K562 (cell line): ENCODE results near the gene KASH5. TPM values are rescaled to one million over a fixed set of nuclear protein-coding genes. Genes with fewer than 3 reads are reported as not detected.

Experiments
- BHLHE40 ChIP-seq: IDR thresholded peaks from 2 replicates; pipeline ENCODE4 v1.6.1; 2011; ENCODE audit warnings: low read length, improper control_type of control experiment
- CCNT2 ChIP-seq: IDR thresholded peaks from 2 replicates; pipeline ENCODE4 v1.6.1; 2011; ENCODE audit warnings: borderline replicate concordance, low read depth, mild to moderate bottlenecking, moderate library complexity, mixed read lengths, low read length; ENCODE audit not compliant: insufficient read length; ENCODE audit errors: extremely low read depth
- CEBPB ChIP-seq: fragments of 450-650 bp; IDR thresholded peaks from 2 replicates; pipeline ENCODE4 v1.6.1; 2016; ENCODE audit warnings: missing genetic modification characterization, missing compliant biosample characterization
- EGR1 ChIP-seq: fragments of 450-650 bp; conservative IDR thresholded peaks from 2 replicates; pipeline ENCODE4 v1.6.1; 2017; ENCODE audit warnings: mild to moderate bottlenecking
- EP400 ChIP-seq: fragments of 450-650 bp; IDR thresholded peaks from 2 replicates; pipeline ENCODE4 v1.6.1; 2017; ENCODE audit warnings: antibody characterized with exemption, mild to moderate bottlenecking, moderate library complexity
- ERF ChIP-seq: fragments of 450-650 bp; formaldehyde crosslinking; IDR thresholded peaks from 2 replicates; pipeline ENCODE4 v1.4.0; 2020; ENCODE audit warnings: mild to moderate bottlenecking, mixed read lengths
- FOXK2 ChIP-seq, 2 experiments: fragments of 450-650 bp; IDR thresholded peaks in 1 of 2; conservative IDR thresholded peaks in 1 of 2; 2 replicates each; pipeline ENCODE4 v1.6.1; 2016; ENCODE audit warnings: low read depth in 2 of 2, mild to moderate bottlenecking in 1 of 2
- JUND ChIP-seq, 2 experiments: IDR thresholded peaks; 2 replicates in 1 of 2; 3 replicates in 1 of 2; pipeline ENCODE4 v1.6.1; 2011; ENCODE audit warnings: borderline replicate concordance in 2 of 2, low read depth in 2 of 2, low read length in 2 of 2, improper control_type of control experiment in 1 of 2, missing biosample characterization in 1 of 2, missing genetic modification characterization in 1 of 2, missing genetic modification reagents in 1 of 2
- MEF2D ChIP-seq: conservative IDR thresholded peaks from 2 replicates; pipeline ENCODE4 v1.6.1; 2016; ENCODE audit warnings: low read depth, missing genetic modification characterization, missing compliant biosample characterization
- NCOA1 ChIP-seq: fragments of 450-650 bp; IDR thresholded peaks from 2 replicates; pipeline ENCODE4 v1.6.1; 2016; ENCODE audit warnings: low read depth
- NCOA6 ChIP-seq: fragments of 450-650 bp; IDR thresholded peaks from 2 replicates; pipeline ENCODE4 v1.6.1; 2017; ENCODE audit warnings: mild to moderate bottlenecking
- SMAD1 ChIP-seq: fragments of 150-350 bp; IDR thresholded peaks from 2 replicates; pipeline ENCODE4 v1.6.1; 2014; ENCODE audit warnings: low read length, low read depth; ENCODE audit not compliant: partially characterized antibody
- SOX6 ChIP-seq: fragments of 450-650 bp; IDR thresholded peaks from 2 replicates; pipeline ENCODE4 v1.6.1; 2014; ENCODE audit warnings: mild to moderate bottlenecking
- SUPT5H ChIP-seq: fragments of 450-650 bp; IDR thresholded peaks from 2 replicates; pipeline ENCODE4 v1.6.1; 2016
- TBP ChIP-seq: optimal IDR thresholded peaks from 2 replicates; pipeline ENCODE3; 2011; ENCODE audit warnings: low read depth, low read length, improper control_type of control experiment
- TCF3 ChIP-seq: sonication (generic); formaldehyde crosslinking; IDR thresholded peaks from 2 replicates; pipeline ENCODE4 v1.4.0; 2020; ENCODE audit warnings: mild to moderate bottlenecking, missing genetic modification reagents
- ZNF57 ChIP-seq: fragments of 450-650 bp; formaldehyde crosslinking; IDR thresholded peaks from 2 replicates; pipeline ENCODE4 v1.4.0; 2020; ENCODE audit warnings: mild to moderate bottlenecking, moderate library complexity
- ZZZ3 ChIP-seq: fragments of 450-650 bp; IDR thresholded peaks from 2 replicates; pipeline ENCODE4 v1.6.1; 2016; ENCODE audit warnings: antibody characterized with exemption, mild to moderate bottlenecking, moderate library complexity
- polyA plus RNA-seq, 8 experiments: library from polyadenylated mRNA; depleted of rRNA in 4 of 8; stranded (reverse) in 5 of 8; unstranded in 3 of 8; fragments of >200 nt; fragmentation: Nextera tagmentation in 2 of 8; fragmentation: Illumina TruSeq in 1 of 8; extraction: Ambion mirVana in 2 of 8; extraction: Trizol in 1 of 8; gene quantifications; 2 replicates each; pipeline versions ENCODE4 v1.2.1 to v1.2.3, GENCODE V29; 2011 to 2014; ENCODE audit warnings: inconsistent platforms in 1 of 8, missing spikeins in 1 of 8
- total RNA-seq, 7 experiments: library from RNA; depleted of rRNA in 6 of 7; stranded (reverse); fragments of >200 nt in 6 of 7; fragmentation: Illumina TruSeq in 2 of 7; extraction: Trizol in 2 of 7; gene quantifications; 2 replicates each; pipeline versions ENCODE4 v1.2.1 to v1.2.3, GENCODE V29; 2011 to 2021; ENCODE audit warnings: low replicate concordance in 1 of 7
- TF ChIP-seq, protein P1 (sequence below), 2 experiments: IDR thresholded peaks; 2 replicates each; pipeline ENCODE4 v1.6.1; 2012; ENCODE audit warnings: improper control_type of control experiment in 2 of 2, low read depth in 2 of 2, low read length in 2 of 2, borderline replicate concordance in 1 of 2
- TF ChIP-seq, protein P2 (sequence below): sonication (generic); IDR thresholded peaks from 2 replicates; pipeline ENCODE4 v1.6.1; 2016
- TF ChIP-seq, protein P3 (sequence below): fragments of 450-650 bp; IDR thresholded peaks from one replicate; pipeline ENCODE4 v1.6.1; 2018; ENCODE audit warnings: mild to moderate bottlenecking, moderate library complexity; ENCODE audit not compliant: partially characterized antibody
- TF ChIP-seq, protein P4 (sequence below): fragments of 250-450 bp; sonication (Bioruptor Pico); IDR thresholded peaks from 2 replicates; pipeline ENCODE4 v1.4.0; 2020; ENCODE audit warnings: borderline replicate concordance

KASH5 gene
- total and polyA plus RNA-seq, 9 of the 15 experiments (the other 6 are each of a cell fraction or from before 2014, with no cell fraction given): 0.07 to 0.84 (median 0.34) TPM; not detected in 1

- TF ChIP-seq, protein P1, sequence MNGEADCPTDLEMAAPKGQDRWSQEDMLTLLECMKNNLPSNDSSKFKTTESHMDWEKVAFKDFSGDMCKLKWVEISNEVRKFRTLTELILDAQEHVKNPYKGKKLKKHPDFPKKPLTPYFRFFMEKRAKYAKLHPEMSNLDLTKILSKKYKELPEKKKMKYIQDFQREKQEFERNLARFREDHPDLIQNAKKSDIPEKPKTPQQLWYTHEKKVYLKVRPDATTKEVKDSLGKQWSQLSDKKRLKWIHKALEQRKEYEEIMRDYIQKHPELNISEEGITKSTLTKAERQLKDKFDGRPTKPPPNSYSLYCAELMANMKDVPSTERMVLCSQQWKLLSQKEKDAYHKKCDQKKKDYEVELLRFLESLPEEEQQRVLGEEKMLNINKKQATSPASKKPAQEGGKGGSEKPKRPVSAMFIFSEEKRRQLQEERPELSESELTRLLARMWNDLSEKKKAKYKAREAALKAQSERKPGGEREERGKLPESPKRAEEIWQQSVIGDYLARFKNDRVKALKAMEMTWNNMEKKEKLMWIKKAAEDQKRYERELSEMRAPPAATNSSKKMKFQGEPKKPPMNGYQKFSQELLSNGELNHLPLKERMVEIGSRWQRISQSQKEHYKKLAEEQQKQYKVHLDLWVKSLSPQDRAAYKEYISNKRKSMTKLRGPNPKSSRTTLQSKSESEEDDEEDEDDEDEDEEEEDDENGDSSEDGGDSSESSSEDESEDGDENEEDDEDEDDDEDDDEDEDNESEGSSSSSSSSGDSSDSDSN (IDR thresholded peaks at IDR 0.05; ENCODE audit: borderline replicate concordance in 1 of 2, low read depth in 2 of 2, low read length in 2 of 2): peak in 1 of 2 experiments; percentile 61; a peak in 1 of 4 replicates
- TF ChIP-seq ZNF57 (CRISPR knock-in tag) (no peak), FOXK2 (conservative IDR thresholded peaks at IDR 0.05 in 1 of 2, IDR thresholded peaks at IDR 0.05 in 1 of 2; ENCODE audit: low read depth in 2 of 2) (peak; percentile 80 to 81), BHLHE40 (peak; percentile 55; the same call in 1 of the 2 replicates), TCF3 (peak; percentile 55), MEF2D (tag) (no peak), CEBPB (tag) (no peak), NCOA6 (no peak), TBP (peak; percentile 55), ZZZ3 (no peak), JUND (IDR thresholded peaks at IDR 0.05; ENCODE audit: borderline replicate concordance, low read depth, low read length) (peak; percentile 3), JUND (tag; IDR thresholded peaks at IDR 0.05; ENCODE audit: borderline replicate concordance, low read depth, low read length) (peak; percentile 49; the same call in 1 of the 3 replicates), ERF (CRISPR knock-in tag) (no peak), SOX6 (peak; percentile 59), EGR1 (peak; percentile 99), EP400 (no peak), SMAD1 (peak; percentile 13), NCOA1 (no peak), SUPT5H (peak; percentile 46), CCNT2 (peak; percentile 63)
- TF ChIP-seq, protein P2, sequence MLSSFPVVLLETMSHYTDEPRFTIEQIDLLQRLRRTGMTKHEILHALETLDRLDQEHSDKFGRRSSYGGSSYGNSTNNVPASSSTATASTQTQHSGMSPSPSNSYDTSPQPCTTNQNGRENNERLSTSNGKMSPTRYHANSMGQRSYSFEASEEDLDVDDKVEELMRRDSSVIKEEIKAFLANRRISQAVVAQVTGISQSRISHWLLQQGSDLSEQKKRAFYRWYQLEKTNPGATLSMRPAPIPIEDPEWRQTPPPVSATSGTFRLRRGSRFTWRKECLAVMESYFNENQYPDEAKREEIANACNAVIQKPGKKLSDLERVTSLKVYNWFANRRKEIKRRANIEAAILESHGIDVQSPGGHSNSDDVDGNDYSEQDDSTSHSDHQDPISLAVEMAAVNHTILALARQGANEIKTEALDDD: peak; percentile 64; the same call in 1 of the 2 replicates
- TF ChIP-seq, protein P3, sequence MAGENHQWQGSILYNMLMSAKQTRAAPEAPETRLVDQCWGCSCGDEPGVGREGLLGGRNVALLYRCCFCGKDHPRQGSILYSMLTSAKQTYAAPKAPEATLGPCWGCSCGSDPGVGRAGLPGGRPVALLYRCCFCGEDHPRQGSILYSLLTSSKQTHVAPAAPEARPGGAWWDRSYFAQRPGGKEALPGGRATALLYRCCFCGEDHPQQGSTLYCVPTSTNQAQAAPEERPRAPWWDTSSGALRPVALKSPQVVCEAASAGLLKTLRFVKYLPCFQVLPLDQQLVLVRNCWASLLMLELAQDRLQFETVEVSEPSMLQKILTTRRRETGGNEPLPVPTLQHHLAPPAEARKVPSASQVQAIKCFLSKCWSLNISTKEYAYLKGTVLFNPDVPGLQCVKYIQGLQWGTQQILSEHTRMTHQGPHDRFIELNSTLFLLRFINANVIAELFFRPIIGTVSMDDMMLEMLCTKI: no peak
- TF ChIP-seq, protein P4, sequence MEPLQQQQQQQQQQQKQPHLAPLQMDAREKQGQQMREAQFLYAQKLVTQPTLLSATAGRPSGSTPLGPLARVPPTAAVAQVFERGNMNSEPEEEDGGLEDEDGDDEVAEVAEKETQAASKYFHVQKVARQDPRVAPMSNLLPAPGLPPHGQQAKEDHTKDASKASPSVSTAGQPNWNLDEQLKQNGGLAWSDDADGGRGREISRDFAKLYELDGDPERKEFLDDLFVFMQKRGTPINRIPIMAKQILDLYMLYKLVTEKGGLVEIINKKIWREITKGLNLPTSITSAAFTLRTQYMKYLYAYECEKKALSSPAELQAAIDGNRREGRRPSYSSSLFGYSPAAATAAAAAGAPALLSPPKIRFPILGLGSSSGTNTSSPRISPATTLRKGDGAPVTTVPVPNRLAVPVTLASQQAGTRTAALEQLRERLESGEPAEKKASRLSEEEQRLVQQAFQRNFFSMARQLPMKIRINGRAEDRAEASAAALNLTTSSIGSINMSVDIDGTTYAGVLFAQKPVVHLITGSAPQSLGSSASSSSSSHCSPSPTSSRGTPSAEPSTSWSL (CRISPR knock-in tag): no peak
Measured at GRCh38 chr19:49363268-49364082, 24.6 kb upstream of the KASH5 start, which contains the start of gene DKKL1 (continued).
